ENCODE data around the gene CDH5. TPM values are rescaled to one million over a fixed set of nuclear protein-coding genes. Genes with fewer than 3 reads are reported as not detected.

Gene CDH5
- total and polyA plus RNA-seq, 7 donors, result 15.1 to 48.4 (median 22.2) TPM

DNA sequence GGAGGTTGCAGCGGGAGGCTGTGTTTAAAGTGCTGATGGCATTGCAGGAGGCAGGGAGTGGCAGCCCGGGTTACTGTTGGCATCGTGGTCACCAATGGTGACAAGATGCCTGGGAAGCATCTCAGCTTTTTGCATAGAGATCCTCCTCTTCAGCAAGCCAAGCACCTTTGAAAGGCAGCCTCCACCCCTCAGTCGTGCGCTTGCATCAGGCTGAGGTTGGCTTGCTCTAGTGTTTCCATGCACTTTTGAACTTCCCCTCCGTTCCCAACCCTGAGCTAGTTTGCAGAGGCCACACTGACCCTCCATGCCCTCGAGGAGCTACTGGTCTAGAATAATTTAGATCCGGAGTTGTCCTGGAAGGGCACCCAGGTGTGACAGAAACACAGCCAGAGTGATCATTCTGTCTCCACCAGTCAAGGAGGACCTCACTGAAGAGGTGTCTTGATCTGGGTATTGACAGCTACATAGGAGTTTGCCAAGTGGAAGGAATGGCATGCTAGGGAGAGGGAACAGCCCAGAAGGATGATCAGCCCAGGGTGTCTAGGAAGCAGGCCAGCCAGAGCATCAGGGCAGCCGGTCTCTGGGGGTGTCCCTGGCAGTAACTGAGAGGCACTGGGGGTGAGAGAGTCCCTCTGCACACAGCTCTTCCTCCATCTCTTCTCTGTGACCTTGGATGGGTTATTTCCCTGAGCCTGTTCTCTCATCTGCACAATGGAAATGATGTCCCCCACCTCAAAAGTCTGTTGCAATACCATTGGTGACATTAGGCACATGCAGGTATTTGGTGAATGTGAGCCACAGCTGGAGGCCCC is 68.3 kb downstream of the CDH5 start:
- H3K4me1 ChIP-seq, result no peaks in the 10 kb centered on the region
- ATAC-seq (no peak), DNase-seq (no peak)
- intact Hi-C loops (cut with DNase I), result no loop called here
- H3K36me3 ChIP-seq (ENCODE audit: insufficient read depth in 1 of 2, low read depth in 1 of 2), result no peaks in the 10 kb centered on the region
- peaks cover 0 to 23% (median 4%) of the 10 kb centered on the region in 3 donors for H3K27me3 ChIP-seq (ENCODE audit: insufficient read depth in 3 of 3, low read length in 2 of 3)
- TF ChIP-seq CTCF (IDR thresholded peaks at IDR 0.05), result no peak
- no peak overlapping the region for H3K4me3 ChIP-seq
- 74 to 84% (median 81%) methylated on average over 9 of the region's 9 CpGs for WGBS, 3 donors
- no peak overlapping the region for H3K27ac ChIP-seq
- H3K9me3 ChIP-seq, result no peaks in the 10 kb centered on the region

DNA sequence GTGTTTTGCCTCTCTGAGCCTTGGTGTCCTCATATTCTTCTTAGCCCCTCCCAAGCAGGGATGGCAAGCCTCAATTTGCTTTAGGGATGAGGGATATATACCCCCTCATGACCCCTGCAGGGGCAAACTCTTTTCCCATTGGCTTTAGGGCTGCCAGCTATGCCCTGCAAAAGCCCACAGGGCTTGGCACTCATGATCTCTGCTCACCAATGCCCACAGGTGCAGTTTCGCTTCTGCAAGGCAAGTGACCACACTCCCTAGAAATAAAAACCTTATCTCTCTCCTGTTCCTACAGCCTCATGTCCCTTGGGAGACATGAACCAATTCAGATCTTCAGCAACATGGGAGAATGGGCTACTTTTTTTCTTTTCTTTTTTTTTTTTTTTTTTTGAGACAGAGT is 69.4 kb downstream of the CDH5 start:
- TF ChIP-seq CTCF (IDR thresholded peaks at IDR 0.05), result no peak
- WGBS, 3 donors, result 89 to 100% (median 98%) methylated on average over 1 of the region's 1 CpG
- H3K27me3 ChIP-seq (ENCODE audit: insufficient read depth in 3 of 3, low read length in 2 of 3), result peaks cover 0 to 19% (median 4%) of the 10 kb centered on the region in 3 donors

DNA sequence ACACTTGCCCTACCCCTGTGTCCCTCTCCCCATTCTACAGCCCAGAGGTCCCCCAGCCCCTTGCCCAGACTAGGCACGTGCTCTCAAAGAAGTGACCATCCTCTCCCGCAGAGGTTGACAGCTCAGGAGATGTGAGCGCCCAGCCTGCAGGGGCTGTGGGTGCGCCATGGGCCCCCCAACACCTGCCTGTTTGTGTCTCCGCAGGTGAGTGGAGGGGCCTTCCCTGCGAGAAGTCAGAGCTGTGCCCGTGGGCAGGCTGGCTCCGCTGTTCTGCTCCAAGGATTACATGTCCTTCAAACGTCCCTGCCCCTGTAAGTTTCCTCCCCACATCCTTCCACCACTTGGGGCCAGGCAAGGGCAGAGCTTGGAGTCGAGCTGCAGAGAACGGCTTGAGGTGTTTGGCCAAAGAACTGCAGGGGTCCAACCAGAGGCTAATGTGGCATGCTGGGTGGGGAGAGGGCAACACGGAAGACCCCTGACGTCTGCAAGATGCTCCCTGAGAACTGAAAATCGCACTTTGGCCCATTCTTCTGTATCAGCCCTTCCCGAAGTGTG is 71.0 kb downstream of the CDH5 start:
- H3K9me3 ChIP-seq, result no peaks in the 10 kb centered on the region
- no peak for DNase-seq
- no peaks in the 10 kb centered on the region for H3K4me1 ChIP-seq
- H3K36me3 ChIP-seq (ENCODE audit: insufficient read depth in 1 of 2, low read depth in 1 of 2), result no peaks in the 10 kb centered on the region
- H3K27me3 ChIP-seq (ENCODE audit: insufficient read depth in 3 of 3, low read length in 2 of 3), result peaks cover 0 to 19% (median 7%) of the 10 kb centered on the region in 3 donors
- WGBS, 3 donors, result 68 to 79% (median 72%) methylated on average over 15 of the region's 15 CpGs
- no peak for ATAC-seq
- intact Hi-C loops (cut with DNase I), result no loop called here
- no peak overlapping the region for H3K27ac ChIP-seq
- no peak overlapping the region for H3K4me3 ChIP-seq
- TF ChIP-seq CTCF (IDR thresholded peaks at IDR 0.05), result no peak

More for the DNA sequence above, 69.4 kb downstream of the CDH5 start:
- Histone ChIP-seq H3K4me1 (no peaks in the 10 kb centered on the region), H3K4me3 (no peak overlapping the region), H3K27ac (no peak overlapping the region), H3K9me3 (no peaks in the 10 kb centered on the region), H3K36me3 (ENCODE audit: insufficient read depth in 1 of 2, low read depth in 1 of 2) (no peaks in the 10 kb centered on the region)
- DNase-seq (no peak), ATAC-seq (no peak)
- intact Hi-C loops (cut with DNase I), result no loop called here

- H3K4me3 ChIP-seq, result no peak overlapping the region
- H3K4me1 ChIP-seq, result no peaks in the 10 kb centered on the region
- DNase-seq (no peak), ATAC-seq (no peak)
- H3K9me3 ChIP-seq, result no peaks in the 10 kb centered on the region
- peaks cover 0 to 9% (median 7%) of the 10 kb centered on the region in 3 donors for H3K27me3 ChIP-seq (ENCODE audit: insufficient read depth in 3 of 3, low read length in 2 of 3)
- H3K36me3 ChIP-seq (ENCODE audit: insufficient read depth in 1 of 2, low read depth in 1 of 2), result no peaks in the 10 kb centered on the region
- WGBS, 3 donors, result 76 to 90% (median 83%) methylated on average over 8 of the region's 8 CpGs
- H3K27ac ChIP-seq, result no peak overlapping the region
- no peak for TF ChIP-seq CTCF (IDR thresholded peaks at IDR 0.05)
- intact Hi-C loops (cut with DNase I), result no loop called here
Measured at GRCh38 chr16:66438536-66438935, 72.0 kb downstream of the CDH5 start.
